Gastroesophageal sphincter (tissue), 4 donors: ENCODE data around the gene C11orf65. TPM values are rescaled to one million over a fixed set of nuclear protein-coding genes. Genes with fewer than 3 reads are reported as not detected.
"Not testable (repeated sequence)": the region's sequence is repeated elsewhere in the genome, so short reads cannot be mapped to it uniquely, and the experiment has no call there.

Source experiments
- ATAC-seq: fragments of 150-250 bp; one replicate; pipeline ENCODE4 v1.9.1; 2016; ENCODE audit warnings: mild to moderate bottlenecking, moderate library complexity
- H3K27ac ChIP-seq, 4 donors: fragments of 200-600 bp; sonication (generic) in 3 of 4; 1 replicate in 3 of 4; 2 replicates in 1 of 4; pipeline ENCODE4 v1.5.1; 2016 to 2019
- H3K27me3 ChIP-seq: fragments of 200-600 bp; sonication (generic); one replicate; pipeline ENCODE4 v1.5.1; 2019
- H3K36me3 ChIP-seq, 2 donors: fragments of 200-600 bp; sonication (generic); one replicate each; pipeline ENCODE4 v1.5.1; 2019; ENCODE audit warnings: control low read depth in 1 of 2
- H3K4me1 ChIP-seq, 3 donors: fragments of 200-600 bp; sonication (generic); 1 replicate in 2 of 3; 2 replicates in 1 of 3; pipeline ENCODE4 v1.5.1; 2016 to 2019; ENCODE audit warnings: control low read depth in 2 of 3
- H3K4me3 ChIP-seq, 2 donors: fragments of 200-600 bp; sonication (generic); one replicate each; pipeline ENCODE4 v1.5.1; 2019; ENCODE audit warnings: mild to moderate bottlenecking in 1 of 2, moderate library complexity in 1 of 2
- H3K9me3 ChIP-seq, 3 donors: fragments of 200-600 bp; sonication (generic); one replicate each; pipeline ENCODE4 v1.5.1; 2017 to 2019; ENCODE audit warnings: control low read depth in 2 of 3
- CTCF ChIP-seq, 4 experiments: fragments of 200-600 bp in 2 of 4; fragments of 450-650 bp in 2 of 4; sonication (generic) in 1 of 4; IDR thresholded peaks; one replicate each; pipeline ENCODE4 v1.5.1; 2017 to 2019; ENCODE audit warnings: antibody characterized with exemption in 4 of 4, mild to moderate bottlenecking in 2 of 4, moderate library complexity in 2 of 4
- EP300 ChIP-seq: sonication (generic); formaldehyde crosslinking; IDR thresholded peaks from one replicate; pipeline ENCODE4 v1.6.1; 2017; ENCODE audit warnings: antibody characterized with exemption, mild to moderate bottlenecking
- POLR2A ChIP-seq, 2 donors: fragments of 450-650 bp; IDR thresholded peaks; one replicate each; pipeline ENCODE4 v1.6.1; 2017; ENCODE audit warnings: antibody characterized with exemption in 2 of 2, mild to moderate bottlenecking in 2 of 2, moderate library complexity in 1 of 2
- POLR2AphosphoS5 ChIP-seq: sonication (generic); formaldehyde crosslinking; IDR thresholded peaks from one replicate; pipeline ENCODE4 v1.6.1; 2017; ENCODE audit warnings: antibody characterized with exemption
- WGBS, 2 donors: methylation state at CpG; one replicate each; pipeline ENCODE4 v1.1.5; 2018; ENCODE audit warnings: low coverage in 1 of 2; 5-methylcytosine and 5-hydroxymethylcytosine counted together
- total RNA-seq, 4 donors: library from RNA; depleted of rRNA; stranded (reverse); fragments of >200 nt; gene quantifications; one replicate each; pipeline ENCODE4 v1.1.0, GENCODE V29; 2016

The C11orf65 gene
- total RNA-seq, 4 donors from 2014 or later = 0.67 TPM; not detected in 3

- Histone ChIP-seq H3K27me3 (no peaks in the 10 kb centered on the region), H3K36me3 (no peaks in the 10 kb centered on the region), H3K9me3 (peaks cover 0 to 8% (median 0%) of the 10 kb centered on the region in 3 donors), H3K27ac (no peak overlapping the region), H3K4me3 (no peak overlapping the region), H3K4me1 (no peaks in the 10 kb centered on the region)
- TF ChIP-seq EP300 = no peak
- no peak for TF ChIP-seq POLR2AphosphoS5
- TF ChIP-seq POLR2A (IDR thresholded peaks at IDR 0.05) = no peak
- no peak for TF ChIP-seq CTCF (IDR thresholded peaks at IDR 0.05)
- 75 to 77% methylated on average over 1 of the region's 1 CpG for WGBS, 2 donors
- no peak for ATAC-seq
Measured at GRCh38 chr11:108431997-108432396, 35.3 kb downstream of the C11orf65 start.

GRCh38 chr11:108431370-108431769 is 36.0 kb downstream of the C11orf65 start:
- Histone ChIP-seq H3K36me3 (no peaks in the 10 kb centered on the region), H3K4me3 (no peak overlapping the region), H3K9me3 (peaks cover 0 to 13% (median 0%) of the 10 kb centered on the region in 3 donors), H3K27me3 (no peaks in the 10 kb centered on the region), H3K4me1 (no peaks in the 10 kb centered on the region), H3K27ac (no peak overlapping the region)
- ATAC-seq = no peak
- whole genome bisulfite sequencing, 2 donors = 82 to 86% methylated on average over 1 of the region's 1 CpG
- no peak for TF ChIP-seq POLR2AphosphoS5
- TF ChIP-seq CTCF (IDR thresholded peaks at IDR 0.05) = no peak
- TF ChIP-seq POLR2A (IDR thresholded peaks at IDR 0.05) = no peak
- TF ChIP-seq EP300 = no peak

GRCh38 chr11:108417551-108417950 is 49.8 kb downstream of the C11orf65 start:
- TF ChIP-seq CTCF (IDR thresholded peaks at IDR 0.05) = peak in 1 of 4 experiments; percentile 49
- 83 to 85% methylated on average over 2 of the region's 2 CpGs for WGBS, 2 donors
- H3K4me1 ChIP-seq, H3K27me3 ChIP-seq, ATAC-seq, H3K36me3 ChIP-seq, H3K4me3 ChIP-seq, H3K9me3 ChIP-seq, H3K27ac ChIP-seq: not testable (repeated sequence)

- Histone ChIP-seq H3K9me3 (peaks cover 0 to 6% (median 0%) of the 10 kb centered on the region in 3 donors), H3K4me1 (no peaks in the 10 kb centered on the region), H3K36me3 (no peaks in the 10 kb centered on the region), H3K4me3 (no peak overlapping the region), H3K27ac (no peak overlapping the region), H3K27me3 (no peaks in the 10 kb centered on the region)
- no peak for ATAC-seq
- no peak for TF ChIP-seq CTCF (IDR thresholded peaks at IDR 0.05)
- no peak for TF ChIP-seq EP300
- no peak for TF ChIP-seq POLR2AphosphoS5
- no peak for TF ChIP-seq POLR2A (IDR thresholded peaks at IDR 0.05)
Measured at GRCh38 chr11:108414958-108415357, 52.4 kb downstream of the C11orf65 start.

- Histone ChIP-seq H3K36me3 (no peaks in the 10 kb centered on the region), H3K4me1 (no peaks in the 10 kb centered on the region), H3K4me3 (no peak overlapping the region), H3K27me3 (no peaks in the 10 kb centered on the region), H3K27ac (no peak overlapping the region), H3K9me3 (no peaks in the 10 kb centered on the region)
- WGBS, 2 donors = 68 to 92% methylated on average over 1 of the region's 1 CpG
- TF ChIP-seq POLR2A (IDR thresholded peaks at IDR 0.05) = no peak
- TF ChIP-seq EP300 = no peak
- no peak for TF ChIP-seq CTCF (IDR thresholded peaks at IDR 0.05)
- no peak for TF ChIP-seq POLR2AphosphoS5
- no peak for ATAC-seq
Measured at GRCh38 chr11:108405706-108406105, 61.6 kb downstream of the C11orf65 start.
